OCI-LY1 (cell line): ENCODE results near the gene WWC2.

Experiments used
- H2AFZ ChIP-seq: fragments of 200-600 bp; sonication (generic), shearing (Covaris generic); 2 replicates; pipeline ENCODE4 v1.6.0; 2014; ENCODE audit warnings: antibody characterized with exemption, mild to moderate bottlenecking, low read length
- H3F3A ChIP-seq: fragments of 200-600 bp; sonication (generic), shearing (Covaris generic); 2 replicates; pipeline ENCODE4 v1.6.0; 2014; ENCODE audit warnings: mild to moderate bottlenecking, antibody characterized with exemption, low read length, moderate library complexity; ENCODE audit not compliant: insufficient read depth
- H3K27ac ChIP-seq: fragments of 200-600 bp; sonication (generic); 2 replicates; pipeline ENCODE4 v1.5.1; 2014; ENCODE audit warnings: low read length, mixed run types, mild to moderate bottlenecking, low read depth; ENCODE audit not compliant: poor library complexity, severe bottlenecking
- H3K27me3 ChIP-seq: fragments of 200-600 bp; sonication (generic); 2 replicates; pipeline ENCODE4 v1.6.0; 2014; ENCODE audit warnings: antibody characterized with exemption, mild to moderate bottlenecking, low read length, moderate library complexity; ENCODE audit not compliant: insufficient read depth
- H3K36me3 ChIP-seq: fragments of 200-600 bp; sonication (generic); 2 replicates; pipeline ENCODE4 v1.6.1; 2014; ENCODE audit warnings: mild to moderate bottlenecking, antibody characterized with exemption, low read length, moderate library complexity, mixed read lengths; ENCODE audit not compliant: insufficient read depth
- H3K4me1 ChIP-seq: fragments of 200-600 bp; sonication (generic); 2 replicates; pipeline ENCODE4 v1.5.1; 2014; ENCODE audit warnings: mild to moderate bottlenecking, low read length, moderate library complexity; ENCODE audit not compliant: insufficient read depth, severe bottlenecking
- H3K4me2 ChIP-seq: fragments of 200-600 bp; sonication (generic), shearing (Covaris generic); 2 replicates; pipeline ENCODE4 v1.6.1; 2014; ENCODE audit warnings: low read length
- H3K4me3 ChIP-seq: fragments of 200-600 bp; sonication (generic); 2 replicates; pipeline ENCODE4 v1.5.1; 2014; ENCODE audit warnings: low read length, low read depth, mild to moderate bottlenecking, mixed read lengths; ENCODE audit not compliant: poor library complexity, severe bottlenecking
- H3K79me2 ChIP-seq: fragments of 200-600 bp; shearing (Covaris generic); 2 replicates; pipeline ENCODE4 v1.6.1; 2016; ENCODE audit warnings: mixed run types, low read length, mixed read lengths; ENCODE audit not compliant: insufficient read depth
- H3K9ac ChIP-seq: fragments of 200-600 bp; sonication (generic), shearing (Covaris generic); 2 replicates; pipeline ENCODE4 v1.6.1; 2014; ENCODE audit warnings: mild to moderate bottlenecking, low read length, mixed read lengths
- H3K9me2 ChIP-seq: fragments of 200-600 bp; sonication (generic), shearing (Covaris generic); 2 replicates; pipeline ENCODE4 v1.6.1; 2014; ENCODE audit warnings: low read depth, mild to moderate bottlenecking, low read length, mixed read lengths
- H3K9me3 ChIP-seq: fragments of 200-600 bp; shearing (Covaris generic); 2 replicates; pipeline ENCODE4 v1.6.1; 2014; ENCODE audit warnings: low read length, mixed read lengths
- H4K20me1 ChIP-seq: fragments of 200-600 bp; sonication (generic), shearing (Covaris generic); 2 replicates; pipeline ENCODE4 v1.6.0; 2016; ENCODE audit warnings: mild to moderate bottlenecking, low read length; ENCODE audit not compliant: insufficient read depth
- EZH2 ChIP-seq: fragments of 200-600 bp; sonication (generic), shearing (Covaris generic); IDR thresholded peaks from 2 replicates; pipeline ENCODE4 v1.8.0; 2017; ENCODE audit warnings: borderline replicate concordance, mixed run types, mild to moderate bottlenecking, antibody characterized with exemption, low read length, moderate library complexity, mixed read lengths
- TF ChIP-seq, protein P1 (sequence below): fragments of 200-600 bp; sonication (generic), shearing (Covaris generic); IDR thresholded peaks from 2 replicates; pipeline ENCODE4 v1.5.1; 2017; ENCODE audit warnings: mild to moderate bottlenecking, antibody characterized with exemption, low read length, moderate library complexity, mixed read lengths

The WWC2 gene

DNA sequence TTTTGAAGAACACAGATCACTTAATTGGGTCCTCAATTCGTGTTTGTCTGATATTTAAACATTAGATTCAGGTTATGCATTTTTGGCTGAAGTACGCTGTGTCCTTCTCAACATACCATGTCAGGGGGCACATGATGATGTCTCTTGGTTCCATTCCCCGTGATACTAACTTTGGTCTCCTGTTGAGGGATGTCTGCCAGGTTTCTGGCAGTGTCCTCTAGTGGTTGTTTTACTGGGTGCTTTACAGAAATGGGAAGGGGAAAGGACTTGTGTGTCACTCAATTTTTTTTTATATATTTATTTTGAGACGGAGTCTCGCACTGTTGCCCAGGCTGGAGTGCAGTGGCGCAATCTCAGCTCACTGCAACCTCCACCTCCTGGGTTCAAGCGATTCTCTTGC, 58.2 kb downstream of the WWC2 start:
- no peaks in the 10 kb centered on the region for H3K79me2 ChIP-seq
- H4K20me1 ChIP-seq, result no peaks in the 10 kb centered on the region
- H3K9me3 ChIP-seq, result no peaks in the 10 kb centered on the region
- no peaks in the 10 kb centered on the region for H3K27me3 ChIP-seq
- H3K9ac ChIP-seq, result no peak overlapping the region
- H2AFZ ChIP-seq, result no peak overlapping the region
- no peak overlapping the region for H3K27ac ChIP-seq
- H3K36me3 ChIP-seq, result no peaks in the 10 kb centered on the region
- no peaks in the 10 kb centered on the region for H3K9me2 ChIP-seq
- H3F3A ChIP-seq, result no peaks in the 10 kb centered on the region
- no peak overlapping the region for H3K4me3 ChIP-seq
- TF ChIP-seq EZH2, result no peak
- TF ChIP-seq, protein P1, sequence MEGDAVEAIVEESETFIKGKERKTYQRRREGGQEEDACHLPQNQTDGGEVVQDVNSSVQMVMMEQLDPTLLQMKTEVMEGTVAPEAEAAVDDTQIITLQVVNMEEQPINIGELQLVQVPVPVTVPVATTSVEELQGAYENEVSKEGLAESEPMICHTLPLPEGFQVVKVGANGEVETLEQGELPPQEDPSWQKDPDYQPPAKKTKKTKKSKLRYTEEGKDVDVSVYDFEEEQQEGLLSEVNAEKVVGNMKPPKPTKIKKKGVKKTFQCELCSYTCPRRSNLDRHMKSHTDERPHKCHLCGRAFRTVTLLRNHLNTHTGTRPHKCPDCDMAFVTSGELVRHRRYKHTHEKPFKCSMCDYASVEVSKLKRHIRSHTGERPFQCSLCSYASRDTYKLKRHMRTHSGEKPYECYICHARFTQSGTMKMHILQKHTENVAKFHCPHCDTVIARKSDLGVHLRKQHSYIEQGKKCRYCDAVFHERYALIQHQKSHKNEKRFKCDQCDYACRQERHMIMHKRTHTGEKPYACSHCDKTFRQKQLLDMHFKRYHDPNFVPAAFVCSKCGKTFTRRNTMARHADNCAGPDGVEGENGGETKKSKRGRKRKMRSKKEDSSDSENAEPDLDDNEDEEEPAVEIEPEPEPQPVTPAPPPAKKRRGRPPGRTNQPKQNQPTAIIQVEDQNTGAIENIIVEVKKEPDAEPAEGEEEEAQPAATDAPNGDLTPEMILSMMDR, result no peak
- H3K4me1 ChIP-seq, result no peaks in the 10 kb centered on the region
- H3K4me2 ChIP-seq, result no peak overlapping the region

DNA sequence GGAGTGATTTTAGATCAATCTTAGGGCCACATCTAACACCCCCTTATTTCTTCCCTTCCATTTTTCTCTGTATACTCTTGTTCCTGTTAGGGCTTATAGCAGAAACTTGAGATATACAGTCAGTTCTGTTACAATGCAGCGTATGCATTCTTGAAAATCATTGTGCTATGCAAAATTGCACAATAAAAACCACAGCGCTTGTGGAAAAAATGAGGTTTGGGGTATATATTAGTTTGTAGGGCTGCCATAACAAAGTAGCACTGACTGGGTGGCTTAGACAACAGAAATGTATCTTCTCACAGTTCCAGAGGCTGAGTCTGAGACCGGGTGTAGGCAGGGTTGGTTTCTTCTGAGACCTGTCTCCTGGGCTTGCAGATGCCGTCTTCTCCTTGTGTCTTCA, 59.0 kb downstream of the WWC2 start:
- no peaks in the 10 kb centered on the region for H3K4me1 ChIP-seq
- no peaks in the 10 kb centered on the region for H3K79me2 ChIP-seq

DNA sequence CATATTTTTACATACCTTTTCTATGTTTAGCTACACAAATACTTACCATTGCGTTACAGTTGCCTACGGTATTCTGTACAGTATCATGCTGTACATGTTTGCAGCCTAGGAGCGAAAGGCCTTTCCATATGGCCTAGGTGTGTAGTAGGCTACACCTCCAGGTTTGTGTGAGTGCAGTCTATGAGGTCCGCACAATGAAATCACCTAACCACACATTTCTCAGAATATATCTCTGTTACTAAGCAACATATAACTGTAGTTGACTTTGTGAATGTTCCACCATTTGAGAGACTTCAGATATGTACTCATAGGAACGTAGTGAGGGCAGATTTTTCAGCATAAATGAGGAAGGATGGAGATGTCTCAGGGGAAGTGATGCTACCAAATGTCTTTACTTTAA, 62.6 kb downstream of the WWC2 start:
- H3K27me3 ChIP-seq, result no peaks in the 10 kb centered on the region
- H3K9me2 ChIP-seq, result no peaks in the 10 kb centered on the region
- H3K36me3 ChIP-seq, result no peaks in the 10 kb centered on the region
- H3K4me2 ChIP-seq, result no peak overlapping the region
- no peak overlapping the region for H3K4me3 ChIP-seq
- no peaks in the 10 kb centered on the region for H4K20me1 ChIP-seq
- no peak overlapping the region for H3K27ac ChIP-seq
- H3F3A ChIP-seq, result no peaks in the 10 kb centered on the region
- H3K79me2 ChIP-seq, result no peaks in the 10 kb centered on the region
- TF ChIP-seq, protein P1, result no peak
- H3K9ac ChIP-seq, result no peak overlapping the region
- no peaks in the 10 kb centered on the region for H3K4me1 ChIP-seq
- H3K9me3 ChIP-seq, result no peaks in the 10 kb centered on the region
- H2AFZ ChIP-seq, result no peak overlapping the region

More for the DNA sequence above, 59.0 kb downstream of the WWC2 start:
- Histone ChIP-seq H3K9me3 (no peaks in the 10 kb centered on the region), H3K36me3 (no peaks in the 10 kb centered on the region), H3K27ac (no peak overlapping the region), H2AFZ (no peak overlapping the region), H3K4me2 (no peak overlapping the region), H3K4me3 (no peak overlapping the region), H3K9me2 (no peaks in the 10 kb centered on the region), H3K9ac (no peak overlapping the region), H3K27me3 (no peaks in the 10 kb centered on the region), H4K20me1 (no peaks in the 10 kb centered on the region), H3F3A (no peaks in the 10 kb centered on the region)
- TF ChIP-seq, protein P1, result no peak
- no peak for TF ChIP-seq EZH2
